GM18502 (cell line): Measurements from ENCODE around the gene NDUFC2.
"Not testable (repeated sequence)": the region's sequence is repeated elsewhere in the genome, so short reads cannot be mapped to it uniquely, and the experiment has no call there.

Experiments used
- ATAC-seq: cut with Tn5 transposase; IDR thresholded peaks from one replicate; pipeline ENCODE4 v1.9.1; 2021; ENCODE audit warnings: mild to moderate bottlenecking; ENCODE audit not compliant: unreplicated experiment, poor library complexity

The NDUFC2 gene

DNA sequence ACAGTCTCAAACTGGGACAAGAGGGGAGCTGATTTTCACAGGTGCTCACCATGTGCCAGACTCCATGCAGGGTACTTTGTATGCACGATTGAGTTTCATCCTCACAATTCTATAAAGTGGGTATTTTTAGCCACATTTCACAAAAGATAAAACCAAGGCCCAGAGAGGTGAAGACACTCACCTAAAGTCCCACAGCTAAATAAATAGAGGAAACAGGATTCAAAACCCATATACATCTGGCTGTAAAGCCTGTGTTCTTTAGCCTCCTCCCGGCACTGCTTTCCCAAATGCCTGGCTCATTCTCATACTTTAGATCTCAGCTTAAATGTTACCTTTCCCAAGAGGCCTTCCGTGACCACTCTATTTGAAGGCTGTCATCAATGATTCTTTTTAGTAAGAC lies 43.3 kb downstream of the NDUFC2 start:
- ATAC-seq: no peak

DNA sequence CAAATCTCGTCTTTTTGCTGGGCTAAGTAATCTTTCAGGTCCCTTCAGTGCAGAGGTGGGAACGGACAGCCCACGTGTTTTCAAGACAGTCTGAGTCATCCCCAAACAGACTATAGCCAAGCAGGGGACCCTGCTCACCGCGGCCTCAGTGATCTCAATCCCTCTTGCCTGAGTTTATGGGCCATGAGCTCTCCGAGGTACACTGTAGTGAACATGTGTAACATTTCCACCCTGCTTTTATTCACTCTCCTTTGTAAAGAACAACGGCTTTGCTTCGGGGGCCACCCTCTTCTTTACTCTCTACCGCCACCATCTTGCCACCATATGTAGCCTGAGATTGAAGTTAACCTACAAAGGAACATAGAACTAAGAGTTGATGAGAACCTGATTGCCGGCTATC lies 45.0 kb downstream of the NDUFC2 start:
- no peak for ATAC-seq

GRCh38 chr11:78033040-78033439 lies 46.6 kb downstream of the NDUFC2 start:
- no peak for ATAC-seq

DNA sequence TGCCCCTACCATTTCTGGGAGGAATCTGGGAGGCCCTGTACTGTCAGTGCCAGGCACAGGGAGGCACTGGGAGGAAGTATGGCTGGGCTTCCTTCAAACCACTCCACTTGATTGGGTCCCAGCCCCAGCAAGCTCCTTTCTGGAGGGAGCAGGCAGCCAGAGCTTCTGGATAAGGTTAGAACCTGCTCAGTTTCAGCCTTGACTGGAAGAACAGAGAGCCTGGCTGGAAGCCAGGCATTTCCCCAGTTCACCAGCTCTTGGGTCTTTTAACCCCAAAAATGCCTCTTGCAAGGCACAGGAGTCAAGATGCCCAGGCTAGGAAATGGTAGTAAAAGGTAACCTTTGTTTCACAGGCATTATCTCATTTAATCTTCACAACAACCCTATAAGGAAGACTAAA lies 47.6 kb downstream of the NDUFC2 start:
- ATAC-seq: no peak

DNA sequence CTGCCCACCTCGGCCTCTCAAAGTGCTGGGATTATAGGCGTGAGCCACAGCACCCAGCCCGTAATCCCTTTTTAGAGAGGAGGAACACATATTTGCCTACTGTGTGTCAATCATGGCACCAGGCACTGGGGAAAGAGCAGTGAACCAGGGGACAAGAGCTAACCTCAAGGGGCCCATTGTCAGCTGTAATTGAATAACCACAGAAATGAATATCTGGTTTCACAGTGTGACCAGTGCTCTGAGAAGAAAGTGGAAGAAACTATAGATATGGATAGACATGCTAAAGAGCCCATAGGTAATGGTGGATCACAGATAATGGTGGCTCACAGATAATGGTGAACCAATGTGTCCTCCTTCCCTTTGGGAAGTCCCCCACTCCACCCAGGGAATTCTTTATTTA lies 48.0 kb downstream of the NDUFC2 start:
- peak; percentile 88 for ATAC-seq

DNA sequence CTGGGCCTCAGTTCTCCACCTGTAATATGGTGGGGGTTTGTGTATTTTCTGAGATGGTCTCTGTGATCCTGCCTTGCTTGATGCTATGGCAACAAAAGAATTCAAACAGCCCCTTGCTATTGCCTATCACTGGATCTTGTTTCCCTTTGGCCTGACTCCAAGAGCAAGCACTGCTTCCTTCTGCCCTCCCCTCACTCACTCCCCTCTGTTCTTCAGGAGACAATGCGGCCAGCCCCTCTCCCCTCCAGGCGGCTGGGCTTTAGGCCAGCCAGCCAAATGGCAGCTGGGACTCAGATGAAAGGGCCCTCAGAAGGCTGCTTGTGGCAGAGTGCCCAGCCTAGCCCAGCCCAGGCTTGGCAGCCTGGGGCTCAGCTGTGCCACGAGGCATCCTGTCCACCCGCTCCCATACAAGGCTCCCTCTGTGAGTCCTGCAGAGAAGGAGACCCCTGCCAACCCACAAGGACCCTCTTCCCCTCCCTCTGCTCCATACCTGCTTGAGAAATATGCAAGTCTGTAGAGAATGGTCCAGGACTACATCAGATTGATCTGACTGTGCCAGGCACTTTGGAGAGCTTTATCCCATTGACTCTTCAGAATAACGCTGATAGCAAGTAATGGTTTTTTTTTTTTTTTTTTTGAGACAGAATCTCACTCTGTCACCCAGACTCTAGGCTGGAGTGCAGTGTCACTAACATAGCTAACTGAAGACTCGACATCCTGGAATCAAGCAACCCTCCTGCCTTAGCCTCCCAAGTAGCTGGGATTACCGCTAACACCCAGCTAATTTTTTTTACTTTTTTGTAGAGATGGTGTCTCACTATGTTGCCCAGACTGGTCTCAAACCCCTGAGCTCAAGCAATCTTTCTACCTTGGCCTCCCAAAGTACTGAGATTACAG lies 49.0 kb downstream of the NDUFC2 start:
- ATAC-seq: no peak

GRCh38 chr11:78028423-78028822 lies 51.2 kb downstream of the NDUFC2 start:
- not testable (repeated sequence) for ATAC-seq

GRCh38 chr11:78027759-78028158 lies 51.9 kb downstream of the NDUFC2 start:
- no peak for ATAC-seq

GRCh38 chr11:78025378-78025777 lies 54.3 kb downstream of the NDUFC2 start:
- ATAC-seq: no peak

DNA sequence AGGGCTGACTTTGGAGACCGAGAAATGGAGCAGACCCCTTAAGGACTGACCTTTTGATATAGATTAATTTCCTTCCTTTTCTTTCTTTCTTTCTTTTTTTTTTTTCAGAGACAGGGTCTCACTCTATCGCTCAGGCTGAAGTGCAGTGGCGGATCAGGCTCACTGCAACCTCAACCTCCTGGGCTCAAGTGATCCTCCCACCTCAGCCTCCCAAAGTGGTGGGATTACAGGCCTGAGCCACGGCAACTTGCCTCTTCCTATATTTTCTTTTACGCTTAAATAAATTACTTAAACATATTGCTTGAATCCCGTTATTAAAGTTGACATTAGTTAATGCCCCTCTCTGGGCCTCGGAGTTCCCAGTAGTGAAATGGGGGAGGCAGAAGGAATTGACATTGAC lies 56.2 kb downstream of the NDUFC2 start:
- ATAC-seq: no peak

- no peak for ATAC-seq
Measured at GRCh38 chr11:78022397-78023396, 57.0 kb downstream of the NDUFC2 start, which contains the start of gene KCTD14. TSS of gene KCTD14 (minus strand) at chr11:78023276. CDS start at chr11:78023249, 27 bp downstream.

DNA sequence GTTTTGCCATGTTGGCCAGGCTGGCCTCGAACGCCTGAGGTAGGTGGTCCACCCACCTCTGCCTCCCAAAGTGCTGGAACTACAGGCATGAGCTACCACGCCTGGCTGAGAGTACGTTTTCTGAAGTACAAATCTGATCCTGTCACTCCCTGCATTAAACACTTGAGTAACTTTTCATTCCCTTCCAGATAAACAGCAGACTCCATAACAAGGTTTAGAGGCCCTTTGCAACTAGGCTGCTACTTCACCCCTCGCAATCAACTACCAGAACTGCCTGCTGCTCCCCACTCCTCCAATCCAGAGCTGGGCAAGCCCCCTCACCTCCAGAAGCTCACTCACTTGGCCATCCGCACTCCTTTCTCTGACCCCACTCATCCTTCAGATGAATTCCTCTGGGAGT lies 58.1 kb downstream of the NDUFC2 start:
- ATAC-seq: no peak

GRCh38 chr11:78020246-78020645 lies 59.4 kb downstream of the NDUFC2 start:
- ATAC-seq: no peak

DNA sequence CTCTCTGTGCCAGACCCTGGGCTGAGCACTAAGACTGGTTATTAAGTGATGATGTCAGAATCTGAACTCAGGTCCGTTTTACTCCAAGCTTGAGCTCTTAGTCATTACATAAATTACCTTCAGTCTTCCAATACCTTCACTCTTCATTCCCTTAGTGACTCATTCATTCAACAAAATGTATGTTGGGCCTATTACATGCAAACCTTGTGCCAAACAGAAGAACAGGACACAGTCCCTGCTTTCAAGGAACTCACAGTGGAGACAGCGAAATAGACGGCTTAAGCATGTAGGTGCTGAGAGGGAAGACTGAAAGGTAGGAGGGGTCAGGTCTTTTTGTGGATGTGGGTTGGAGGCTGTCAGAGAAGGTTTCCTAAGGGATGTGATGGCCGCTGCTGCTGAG lies 59.9 kb downstream of the NDUFC2 start:
- ATAC-seq: no peak
